Measurements from ENCODE around the gene WNT5B.
"Not testable (repeated sequence)": the region's sequence is repeated elsewhere in the genome, so short reads cannot be mapped to it uniquely, and the experiment has no call there.

- not testable (repeated sequence) for TF ChIP-seq POLR2A, CTCF (IDR thresholded peaks at IDR 0.05)
These were observed 26.3 kb upstream of the WNT5B start for GRCh38 chr12:1602706-1603105.

Measured in esophagus squamous epithelium (tissue), 4 donors.